ENCODE data around the gene PAX5. TPM values are rescaled to one million over a fixed set of nuclear protein-coding genes. Genes with fewer than 3 reads are reported as not detected.

PAX5 gene
- total and polyA plus RNA-seq, 2 of the 13 experiments (the other 11 are each of a cell fraction or from before 2014, with no cell fraction given): not detected

GRCh38 chr9:36867672-36868471, 166.2 kb downstream of the PAX5 start (continued):
- TF ChIP-seq NR0B2 (CRISPR knock-in tag; IDR thresholded peaks at IDR 0.05) (no peak), ZNF878 (CRISPR knock-in tag; IDR thresholded peaks at IDR 0.05) (no peak), RFXANK (CRISPR knock-in tag; IDR thresholded peaks at IDR 0.05) (0 out of 2 replicates have a peak, but pooled peaks have one; percentile 29), CBX1 (IDR thresholded peaks at IDR 0.05; ENCODE audit: low read depth) (peak; percentile 57), MTF2 (CRISPR knock-in tag; IDR thresholded peaks at IDR 0.05; ENCODE audit: borderline replicate concordance) (no peak), ARID4A (CRISPR knock-in tag; IDR thresholded peaks at IDR 0.05; ENCODE audit: borderline replicate concordance) (peak; percentile 66; the same call in 1 of the 2 replicates), THAP11 (CRISPR knock-in tag; IDR thresholded peaks at IDR 0.05) (peak; percentile 82), HOXD1 (CRISPR knock-in tag; IDR thresholded peaks at IDR 0.05) (peak; percentile 97), HMG20A (CRISPR knock-in tag; IDR thresholded peaks at IDR 0.05; ENCODE audit: borderline replicate concordance) (peak; percentile 96), MEIS2 (CRISPR knock-in tag; IDR thresholded peaks at IDR 0.05) (peak; percentile 97), SOX5 (CRISPR knock-in tag; IDR thresholded peaks at IDR 0.05; ENCODE audit: borderline replicate concordance) (peak; percentile 100), IKZF5 (CRISPR knock-in tag; IDR thresholded peaks at IDR 0.05) (peak; percentile 93), TBL1XR1 (IDR thresholded peaks at IDR 0.05; ENCODE audit: borderline replicate concordance, low read length, partially characterized antibody) (peak; percentile 78), NCOR1 (IDR thresholded peaks at IDR 0.05; ENCODE audit: borderline replicate concordance, low read length) (peak; percentile 91; the same call in 1 of the 2 replicates), ZNF598 (CRISPR knock-in tag; IDR thresholded peaks at IDR 0.05; ENCODE audit: borderline replicate concordance) (no peak), ZNF337 (CRISPR knock-in tag; IDR thresholded peaks at IDR 0.05; ENCODE audit: borderline replicate concordance, low read depth) (no peak), FOXK1 (CRISPR knock-in tag; IDR thresholded peaks at IDR 0.05; ENCODE audit: borderline replicate concordance, low read depth) (peak; percentile 86; the same call in 1 of the 2 replicates), THRA (CRISPR knock-in tag; IDR thresholded peaks at IDR 0.05; ENCODE audit: borderline replicate concordance) (peak; percentile 96), ZNF720 (CRISPR knock-in tag; IDR thresholded peaks at IDR 0.05) (no peak)

All from HepG2 (cell line).